Measurements from ENCODE around the gene PAH.

PAH gene

DNA sequence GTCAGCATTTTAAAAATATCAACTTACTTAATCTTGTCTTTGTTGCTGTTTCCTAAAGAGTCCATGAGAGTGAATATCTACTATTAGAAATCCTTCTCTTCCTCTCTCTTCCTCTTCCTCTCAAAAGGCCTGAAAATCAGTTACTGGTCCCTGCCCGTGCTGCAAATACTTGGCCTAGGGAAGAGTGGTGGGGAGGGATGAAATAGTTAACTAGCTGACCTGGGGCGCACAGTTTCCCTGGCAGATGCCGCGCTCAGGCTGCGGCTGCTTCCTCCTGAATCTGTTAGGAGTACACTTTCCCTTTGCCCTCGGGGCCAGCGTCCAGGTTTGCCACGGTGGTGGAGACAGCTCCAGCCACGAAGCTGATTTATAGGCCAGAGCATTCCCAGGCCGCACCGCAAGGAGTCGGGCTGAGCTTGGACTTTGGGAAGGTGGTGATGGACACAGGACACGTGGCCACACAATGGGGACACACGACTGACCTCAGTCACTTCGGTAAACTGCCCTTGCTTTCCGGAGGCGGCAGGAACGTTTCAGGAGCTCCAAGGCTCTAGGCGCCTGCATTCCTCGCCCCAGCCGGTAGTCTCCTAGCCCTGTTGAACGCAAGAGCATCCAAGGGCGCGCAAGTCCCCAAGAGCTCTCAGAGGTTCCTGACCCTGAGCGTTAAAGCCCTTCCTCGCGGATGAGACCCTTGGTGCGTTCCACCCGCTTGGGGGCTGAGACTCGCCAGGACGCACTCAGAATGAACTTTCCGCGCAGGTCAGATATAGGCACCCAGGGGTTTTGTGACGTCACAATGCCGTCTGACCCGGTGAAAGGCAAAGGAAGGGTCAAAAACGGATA, 33.3 kb upstream of the PAH start:
- peak; percentile 49 for DNase-seq

DNA sequence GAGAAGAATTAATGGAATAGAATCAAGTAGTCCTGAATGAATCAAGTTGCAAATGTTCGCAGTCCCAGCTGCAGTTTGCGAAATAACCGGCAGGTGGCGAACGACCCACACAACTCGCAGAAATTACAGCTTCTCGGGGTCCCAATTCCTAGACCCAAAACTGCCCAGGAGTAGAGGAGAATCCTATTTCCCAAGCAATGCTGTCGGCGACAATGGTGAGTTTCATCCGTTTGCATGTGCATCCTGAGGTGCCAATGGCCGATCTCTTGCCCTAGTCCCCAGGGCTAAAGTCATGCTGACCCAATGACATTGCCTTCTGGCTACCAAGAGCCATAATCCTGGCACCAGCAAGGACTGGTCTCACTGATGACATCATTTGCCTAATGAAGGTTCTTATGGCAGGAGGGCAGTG, 31.9 kb upstream of the PAH start:
- DNase-seq = peak; percentile 61

DNA sequence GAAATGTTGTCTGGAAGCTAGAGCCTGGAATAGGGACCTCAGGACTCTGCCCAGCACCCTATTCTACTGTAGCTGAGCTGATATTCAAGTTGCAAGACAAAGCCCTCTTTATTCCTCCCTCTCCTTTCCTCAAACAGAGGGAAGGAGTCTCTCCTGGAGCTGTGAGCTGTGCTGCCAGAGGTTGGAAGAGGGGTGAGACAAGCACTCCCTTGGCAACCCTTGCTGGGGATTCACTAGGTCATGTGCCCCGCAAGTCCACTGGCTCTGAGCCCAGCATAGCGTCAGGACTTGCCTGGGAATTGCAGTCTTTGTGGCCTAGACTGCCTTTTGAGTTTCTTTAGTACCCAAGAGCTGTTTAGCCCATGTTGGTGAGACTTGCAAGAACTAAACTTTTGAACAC, 29.0 kb upstream of the PAH start:
- DNase-seq = no peak

DNA sequence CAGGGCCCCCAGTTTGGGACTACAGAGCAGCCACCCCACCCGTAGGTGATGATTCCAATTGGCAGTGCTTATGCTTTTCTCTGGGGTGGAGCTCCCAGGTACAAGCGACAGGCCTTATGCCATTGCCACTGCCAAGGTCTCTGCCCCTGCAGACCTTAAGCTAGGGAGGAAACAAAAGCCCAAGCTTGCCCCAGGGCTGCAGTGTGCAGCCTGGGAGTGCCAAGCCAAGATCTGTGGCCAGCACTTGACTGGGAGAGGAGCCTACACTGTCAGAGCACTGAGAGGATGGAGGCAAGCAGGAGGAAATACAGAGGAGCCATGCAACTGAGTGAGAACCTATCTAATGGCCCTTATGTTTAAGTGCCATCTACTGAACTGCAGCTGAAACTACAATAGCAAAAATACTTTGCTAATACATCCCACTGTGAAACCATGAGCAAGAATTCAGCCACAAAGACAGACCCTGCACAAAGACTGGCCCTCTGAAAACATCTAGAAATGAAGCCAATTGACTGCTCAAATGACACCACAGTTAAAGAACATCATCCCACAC, 22.7 kb upstream of the PAH start:
- DNase-seq = no peak

DNA sequence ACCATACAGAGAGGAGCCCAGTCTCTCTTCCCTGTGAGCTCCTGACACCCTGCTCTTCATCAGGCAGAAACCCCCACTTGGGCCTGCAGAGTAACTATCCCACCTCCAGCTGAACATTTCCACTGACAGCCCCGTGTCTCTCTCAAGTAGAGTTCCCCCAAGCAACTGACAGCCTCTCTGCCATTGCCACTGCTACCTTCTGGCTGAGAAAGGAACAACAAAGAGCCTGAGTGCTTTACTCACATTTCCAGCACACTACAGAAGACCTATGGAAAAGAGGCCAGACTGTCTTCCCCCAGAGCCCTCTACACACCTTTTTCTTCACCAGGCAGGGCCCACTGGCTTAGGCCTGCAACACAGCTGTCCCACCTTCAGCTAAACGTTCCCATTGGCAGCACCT, 22.0 kb upstream of the PAH start:
- no peak for DNase-seq

DNA sequence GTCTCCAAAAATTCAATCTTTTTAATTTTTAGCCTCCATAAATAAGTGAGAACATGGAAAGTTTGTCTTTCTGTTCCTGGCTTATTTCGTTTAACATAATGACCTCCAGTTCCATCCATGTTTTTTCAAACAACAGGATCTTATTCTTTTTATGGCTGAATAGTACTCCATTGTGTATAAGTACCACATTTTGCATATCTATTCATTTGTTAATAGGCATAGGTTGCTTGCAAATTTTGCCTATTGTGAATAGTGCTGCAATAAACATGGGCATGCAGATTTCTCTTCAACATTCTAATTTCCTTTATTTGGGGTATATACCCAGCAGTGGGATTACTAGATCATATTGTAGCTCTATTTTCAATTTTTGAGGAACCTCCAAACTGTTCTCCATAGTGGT, 16.1 kb upstream of the PAH start:
- DNase-seq = no peak

DNA sequence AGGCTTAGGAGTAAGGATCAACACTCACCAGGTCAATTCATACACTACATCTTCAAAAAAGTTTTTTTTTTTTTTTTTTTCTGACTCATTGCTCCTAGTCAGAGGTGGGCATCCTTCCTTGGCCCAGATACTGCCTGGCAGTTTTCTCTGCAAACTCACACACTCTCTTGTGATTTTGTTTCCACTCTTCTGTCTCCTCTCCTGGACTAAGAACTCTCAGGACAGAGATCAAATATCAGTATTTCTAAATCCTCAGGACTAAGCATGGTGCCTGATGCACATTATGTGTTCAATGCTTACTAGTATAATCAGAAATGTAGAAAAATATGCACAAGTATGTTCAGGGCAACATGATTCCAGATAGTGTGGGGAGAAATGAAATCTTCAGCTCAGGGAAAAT, 10.2 kb upstream of the PAH start:
- no peak for DNase-seq

DNA sequence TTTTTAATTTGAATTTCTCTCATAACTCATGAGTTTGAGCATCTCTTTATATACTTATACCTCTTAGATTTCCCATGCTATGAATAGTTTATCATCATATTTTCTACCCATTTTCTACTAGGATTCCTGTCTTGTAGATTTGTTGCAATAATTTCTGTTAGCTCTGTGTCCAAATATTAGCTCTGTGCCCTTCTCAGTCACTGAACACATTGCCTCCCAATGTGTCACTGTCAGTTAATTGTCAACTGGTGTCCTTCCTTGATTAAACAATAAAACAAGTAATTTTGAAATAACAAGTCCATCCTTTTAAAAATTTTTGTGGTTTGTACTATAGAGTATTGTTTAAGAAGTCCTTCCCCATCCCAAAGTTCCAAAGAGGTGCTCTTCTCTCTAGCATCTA, 4.2 kb upstream of the PAH start:
- no peak for DNase-seq

DNA sequence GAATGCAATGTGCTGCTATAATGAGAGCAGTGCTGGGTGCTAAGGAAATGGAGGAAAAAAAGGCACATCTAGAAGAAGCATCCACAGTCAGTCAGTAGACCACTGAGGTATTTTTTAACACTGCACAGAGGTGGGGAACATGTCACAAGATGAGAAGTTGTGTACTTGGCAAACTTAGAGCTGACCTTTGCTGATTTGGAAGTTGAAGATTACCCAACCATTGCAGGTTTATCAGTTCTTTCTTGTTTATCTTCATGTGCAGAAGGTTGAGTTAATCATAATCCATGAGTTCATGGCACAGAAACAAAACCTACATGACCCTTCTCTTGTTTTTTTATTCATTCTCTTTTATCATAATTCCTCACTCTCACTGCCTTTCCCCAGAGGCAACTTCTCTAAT, 3.2 kb upstream of the PAH start:
- no peak for DNase-seq

DNA sequence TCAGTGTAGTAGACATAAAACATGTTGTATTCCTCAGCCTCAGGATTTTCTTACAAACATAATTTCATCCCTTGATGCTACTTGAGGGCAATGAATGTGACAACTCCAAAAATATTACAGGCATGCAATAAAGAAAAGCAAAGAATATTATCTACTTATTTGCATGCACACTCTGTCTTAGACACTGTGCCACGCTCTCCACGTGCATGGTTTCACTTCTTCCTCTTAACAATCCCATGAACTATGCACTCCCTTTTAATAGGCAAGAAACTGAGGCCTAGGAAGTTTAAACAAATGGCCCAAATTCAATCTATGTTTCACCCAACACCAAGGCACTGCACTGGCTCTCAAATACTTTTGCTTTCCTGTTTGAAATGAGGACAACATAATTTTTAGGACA, 1.8 kb upstream of the PAH start:
- no peak for DNase-seq

DNA sequence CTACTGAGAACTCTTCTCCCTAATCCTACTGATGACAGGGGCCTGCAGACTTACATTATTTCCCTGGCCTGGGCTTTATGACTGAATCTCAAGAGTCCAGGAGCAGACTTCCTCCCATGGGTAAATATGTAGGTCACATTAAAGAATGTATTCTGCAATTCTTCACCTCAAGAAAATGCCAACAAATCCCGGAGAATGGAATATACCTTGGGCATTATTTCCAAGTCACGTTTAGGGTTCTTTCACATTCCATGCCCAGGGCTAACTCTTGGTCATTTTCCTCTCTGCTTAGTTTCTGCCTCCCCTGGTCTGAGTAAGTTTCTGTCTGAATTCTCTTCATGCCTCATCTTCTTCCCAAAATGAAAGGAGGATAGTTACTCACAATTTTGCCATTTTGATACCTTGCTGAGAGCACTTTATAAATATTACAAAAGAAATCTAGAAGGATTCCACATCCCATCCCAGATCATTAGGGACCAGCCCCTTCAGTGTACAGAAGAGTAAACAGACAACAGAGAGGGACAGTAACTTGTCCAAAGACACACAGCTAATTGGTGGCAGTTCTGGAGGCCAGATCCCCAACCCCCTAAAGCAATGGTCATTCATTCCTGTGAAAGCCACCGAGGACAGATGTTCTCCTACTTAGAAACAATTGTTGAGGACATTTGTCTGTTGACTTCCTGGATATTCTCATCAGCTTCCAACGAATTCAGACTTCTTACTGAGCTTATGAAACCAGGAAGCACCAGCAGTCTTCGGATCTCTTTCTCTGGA, 605 bp downstream of the PAH start:
- DNase-seq = no peak

DNA sequence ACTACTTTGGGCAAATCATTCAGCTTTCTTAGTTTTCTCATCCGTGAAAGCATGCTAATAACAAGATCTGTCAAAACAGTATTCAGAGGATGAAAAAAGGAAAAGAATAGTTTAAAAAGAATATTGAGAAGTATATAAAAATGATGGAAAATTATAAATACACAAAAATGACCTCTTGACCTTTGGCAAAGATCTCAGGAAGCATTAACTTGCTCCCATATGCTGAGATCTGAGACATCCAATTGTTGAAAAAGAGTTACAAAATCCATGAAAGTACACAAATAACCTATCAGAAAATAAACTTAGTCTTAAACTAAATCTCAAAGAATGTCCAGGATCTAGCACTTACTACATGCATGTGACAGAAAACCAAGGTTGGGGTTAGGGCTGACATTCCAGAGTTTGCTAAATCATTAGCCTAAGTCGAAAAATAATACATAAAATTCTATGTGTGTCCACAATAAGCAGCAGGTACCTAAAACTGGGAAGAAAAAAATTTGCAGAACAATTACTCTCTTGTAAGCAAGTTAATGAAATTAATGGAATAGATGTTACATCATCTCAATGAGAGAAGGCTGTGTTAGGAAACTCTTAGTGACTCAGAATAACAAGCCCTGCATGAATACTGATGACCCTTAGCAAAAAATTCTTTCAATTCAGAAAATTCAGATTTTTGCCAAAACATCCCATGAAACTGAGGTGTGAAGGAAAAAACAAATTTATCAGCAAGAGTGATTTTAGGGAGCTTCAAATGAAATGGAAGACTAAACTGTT, 3.4 kb downstream of the PAH start:
- no peak for DNase-seq

DNA sequence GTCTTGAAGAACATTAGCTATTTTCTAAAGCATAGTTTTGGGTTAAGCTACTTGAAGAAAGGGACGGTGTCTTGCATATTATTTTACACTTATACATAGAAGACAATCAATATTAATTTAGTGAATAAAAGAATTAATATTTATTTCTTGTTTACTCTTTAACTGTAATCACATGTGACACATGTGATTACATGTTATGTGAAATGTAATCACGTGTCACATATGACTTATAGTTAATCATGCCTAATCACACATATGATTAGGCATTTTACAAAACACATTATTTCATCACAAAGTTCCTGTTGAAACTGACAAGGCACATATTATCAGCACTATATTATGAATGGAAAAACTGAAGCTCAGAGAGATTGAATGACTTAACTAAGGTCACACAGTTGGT, 4.8 kb downstream of the PAH start:
- DNase-seq = no peak

DNA sequence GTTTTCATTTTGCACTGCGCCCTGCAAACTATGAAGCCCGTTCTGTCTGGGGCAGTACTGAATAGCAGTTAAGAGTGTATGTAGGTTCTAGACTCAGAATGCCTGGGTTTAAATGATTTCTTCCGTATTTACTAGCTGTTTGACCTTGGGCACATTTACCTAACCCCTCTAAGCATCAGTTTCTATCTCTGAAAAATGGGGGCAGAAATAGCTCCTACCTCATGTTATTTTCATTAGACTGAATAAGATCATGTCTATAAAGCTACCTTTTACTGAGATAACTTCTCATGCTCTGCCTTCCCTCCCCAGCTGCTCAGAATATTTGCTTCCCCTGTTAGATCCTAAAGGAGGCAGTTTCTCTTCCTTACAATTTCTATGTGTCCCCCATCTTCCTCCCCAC, 5.7 kb downstream of the PAH start:
- DNase-seq = no peak

DNA sequence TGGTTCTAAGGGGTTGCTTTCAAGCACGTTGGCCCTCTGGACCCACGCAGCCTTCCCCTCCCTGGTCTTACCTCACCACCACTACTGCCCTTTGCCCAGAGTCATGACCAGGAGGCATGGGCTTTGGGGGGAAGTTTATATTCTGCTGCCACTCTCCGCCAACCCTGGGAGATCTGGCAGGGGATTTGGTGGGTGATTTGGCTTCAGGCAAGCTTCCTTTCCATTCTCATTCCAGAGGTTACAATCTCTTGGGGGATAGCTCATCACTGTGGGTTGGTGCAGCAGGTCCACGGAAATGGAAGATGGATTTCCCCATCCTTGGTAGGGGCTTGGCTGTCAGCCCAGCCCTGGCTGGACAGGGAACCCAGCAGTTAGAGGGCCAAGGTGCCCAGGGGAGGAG, 6.3 kb downstream of the PAH start:
- no peak for DNase-seq

DNA sequence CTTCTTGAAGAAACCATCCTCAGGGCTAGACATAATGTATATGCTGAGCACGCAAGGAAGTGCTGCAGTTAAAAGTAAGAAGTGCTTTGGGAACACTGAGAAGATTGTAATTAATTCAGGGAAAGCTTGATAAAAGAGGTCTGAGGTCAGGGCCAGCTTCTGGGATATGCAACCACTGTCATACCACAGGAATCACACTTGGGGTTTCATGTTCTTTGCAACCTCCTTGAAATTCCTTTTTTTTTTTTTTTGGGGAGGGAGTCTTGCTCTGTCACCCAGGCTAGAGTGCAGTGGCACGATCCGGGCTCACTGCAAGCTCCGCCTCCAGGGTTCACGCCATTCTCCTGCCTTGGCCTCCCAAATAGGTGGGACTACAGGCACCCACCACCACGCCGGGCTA, 6.9 kb downstream of the PAH start:
- DNase-seq = no peak

DNA sequence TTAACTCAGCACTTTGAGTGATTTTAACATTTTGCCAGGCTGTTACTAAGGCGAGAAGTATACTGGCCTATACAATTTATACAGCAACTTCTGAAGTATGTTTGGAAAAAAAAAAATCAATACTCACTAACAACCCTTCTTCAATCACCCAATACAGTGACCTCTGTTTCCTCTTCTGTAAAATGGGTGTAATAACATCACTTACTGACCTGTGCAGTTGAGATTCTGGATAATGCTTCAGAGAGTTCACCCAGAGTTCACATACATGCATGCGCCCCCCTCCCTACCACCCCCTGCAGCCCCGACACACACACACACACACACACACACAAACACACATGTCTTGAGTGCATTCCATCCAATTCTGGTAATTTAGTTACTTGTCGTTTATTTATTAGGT, 9.1 kb downstream of the PAH start:
- DNase-seq = no peak

DNA sequence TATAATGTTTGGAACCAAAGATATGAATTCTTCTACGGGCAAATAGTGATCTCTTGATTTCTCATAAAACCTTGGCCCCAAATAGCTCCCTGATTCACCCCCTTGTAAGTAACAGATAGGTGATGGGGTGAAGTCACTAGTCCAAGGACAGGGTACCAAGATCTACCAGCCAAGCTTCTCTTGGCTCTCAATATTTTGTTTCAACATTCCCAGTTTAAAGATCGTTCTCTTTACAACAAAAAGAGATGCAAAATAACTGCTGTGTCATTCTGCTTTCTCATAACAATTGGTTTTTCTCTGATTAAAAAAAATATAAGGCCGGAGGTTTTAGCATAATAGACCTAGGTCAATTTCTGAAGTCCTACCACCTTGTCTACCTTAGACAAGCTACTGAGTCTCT, 11.8 kb downstream of the PAH start:
- DNase-seq = no peak

DNA sequence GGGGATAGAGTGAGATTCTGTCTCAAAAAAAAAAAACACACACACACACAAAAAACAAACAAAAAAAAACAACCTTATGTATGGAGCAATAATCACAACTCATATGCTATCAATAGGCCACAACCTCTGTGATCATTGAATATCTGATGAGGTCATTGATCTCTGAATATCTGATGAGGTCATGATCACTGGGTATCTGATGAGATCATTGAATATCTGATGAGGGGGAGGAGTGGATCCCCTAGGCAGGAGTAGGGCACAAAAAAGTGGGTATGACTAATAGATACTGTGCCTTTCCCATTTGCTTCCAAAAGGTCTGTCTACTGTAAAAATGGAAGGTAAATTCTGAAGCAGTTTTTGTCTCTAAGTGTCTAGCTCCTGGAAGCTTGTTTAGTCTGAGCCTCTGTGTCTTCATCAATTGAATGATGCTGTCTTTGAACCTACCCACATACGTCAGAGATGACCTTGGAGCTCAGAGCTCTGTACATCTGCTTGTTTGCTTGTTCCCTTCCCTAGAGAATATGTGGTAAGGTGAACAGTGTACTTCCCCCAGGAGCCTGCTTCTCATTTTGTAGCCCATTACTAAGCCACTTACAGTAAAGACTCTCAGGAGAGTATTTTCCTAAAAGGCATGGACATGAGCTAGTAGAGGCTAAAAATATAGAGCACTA, 13.6 kb downstream of the PAH start:
- peak; percentile 88 for DNase-seq

DNA sequence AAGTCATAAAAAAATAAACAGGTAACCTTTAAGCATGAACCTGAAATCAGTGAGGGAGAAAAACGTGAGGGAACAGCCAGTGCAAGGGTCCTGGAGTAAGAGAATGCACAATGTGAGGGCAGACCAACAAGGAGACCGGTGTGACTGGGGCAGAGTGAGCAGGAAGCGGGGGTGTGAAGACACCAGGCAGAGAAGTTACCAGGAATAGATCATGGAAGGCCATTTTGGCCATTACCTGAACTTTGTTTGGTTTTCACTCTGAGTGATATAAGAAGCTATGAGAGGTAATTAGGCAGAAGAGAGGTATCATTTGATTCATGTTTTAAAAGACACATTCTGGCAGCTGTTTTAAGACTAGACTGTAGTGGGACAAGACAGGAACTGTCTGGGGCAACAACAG, 15.0 kb downstream of the PAH start:
- DNase-seq = no peak

DNA sequence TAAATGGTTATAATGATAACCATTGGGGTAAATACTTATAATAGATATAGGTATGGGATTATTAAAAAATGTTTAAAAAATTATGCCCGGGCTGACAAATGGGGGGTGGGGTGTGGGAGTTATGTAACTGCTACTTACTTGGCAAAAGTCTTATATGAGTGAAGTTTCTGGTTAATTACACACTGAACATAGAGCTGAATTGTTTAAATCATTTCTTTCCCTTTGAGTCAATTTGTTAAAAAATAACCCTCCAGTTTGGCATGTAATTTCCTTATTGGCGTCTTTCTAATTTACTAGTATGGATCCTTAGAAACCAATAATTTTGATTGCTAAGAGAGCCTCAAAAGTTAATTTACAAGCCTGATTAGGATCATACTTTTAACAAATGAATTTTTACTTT, 16.7 kb downstream of the PAH start:
- DNase-seq = no peak

DNA sequence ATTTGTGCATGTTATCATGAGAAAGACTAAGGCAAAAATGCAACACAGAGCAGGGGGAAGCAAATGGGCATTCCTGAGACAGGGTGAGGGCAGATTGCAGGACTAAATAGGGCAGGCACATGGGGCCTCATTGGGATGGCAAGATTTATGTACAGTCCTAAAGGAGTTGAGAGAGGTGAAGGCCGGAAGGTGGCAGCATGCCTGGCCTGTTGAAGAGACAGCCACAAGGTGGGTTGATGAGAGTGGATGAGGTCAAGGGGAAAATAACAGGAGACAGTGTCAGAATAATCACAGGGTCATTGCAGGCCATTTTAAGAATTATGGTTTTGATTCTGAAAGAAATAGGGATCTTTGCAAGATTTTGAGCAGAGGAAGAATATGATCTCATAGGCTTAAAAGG, 21.0 kb downstream of the PAH start:
- DNase-seq = no peak

DNA sequence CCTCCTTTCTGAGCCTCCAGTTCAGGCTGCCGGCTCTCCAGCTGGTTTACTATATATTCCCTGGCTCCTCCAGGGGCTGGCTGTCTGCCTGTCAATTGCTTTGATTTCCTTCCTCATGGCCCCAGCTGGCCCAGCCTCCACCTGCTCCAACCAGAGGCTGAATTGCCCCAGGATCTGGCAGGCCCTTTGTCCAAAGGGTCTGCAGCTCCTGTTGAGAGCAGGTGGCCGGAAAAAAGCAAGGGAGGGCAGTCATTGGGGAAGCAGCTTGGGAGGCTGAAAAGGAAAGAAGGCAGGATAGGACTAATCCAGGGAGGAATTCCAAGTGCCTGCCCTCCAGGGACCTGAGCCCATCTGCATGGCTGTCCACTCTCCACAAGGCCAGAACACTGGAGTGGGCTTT, 25.3 kb downstream of the PAH start:
- no peak for DNase-seq

Measured in NCI-H1436 (cell line).